ENCODE data around the gene TRMT11. TPM values are rescaled to one million over a fixed set of nuclear protein-coding genes. Genes with fewer than 3 reads are reported as not detected.

The TRMT11 gene
- total RNA-seq, 2 donors from 2014 or later = 29.4 to 35.4 TPM

GRCh38 chr6:125987026-125987617, 782 bp downstream of the TRMT11 start:
- TF ChIP-seq CTCF (conservative IDR thresholded peaks at IDR 0.05) = no peak
- H3K27ac ChIP-seq (ENCODE audit: low read depth, low read length) = no peak overlapping the region
- H3K4me3 Mint-ChIP-seq = no peak overlapping the region

GRCh38 chr6:125988280-125988679, 1.9 kb downstream of the TRMT11 start:
- TF ChIP-seq CTCF (conservative IDR thresholded peaks at IDR 0.05) = no peak
- Mint-ChIP-seq H3K36me3 (ENCODE audit: low read depth) (no peaks in the 10 kb centered on the region), H3K27ac (no peak overlapping the region), H3K9me3 (no peaks in the 10 kb centered on the region), H3K4me1 (peaks cover 13% of the 10 kb centered on the region), H3K4me3 (no peak overlapping the region), H3K27me3 (ENCODE audit: insufficient read depth) (no peaks in the 10 kb centered on the region)
- Histone ChIP-seq H3K27me3 (ENCODE audit: control insufficient read depth, insufficient read depth, low read length, poor library complexity, severe bottlenecking) (no peaks in the 10 kb centered on the region), H3K36me3 (ENCODE audit: control insufficient read depth, insufficient read depth, low read length) (no peaks in the 10 kb centered on the region), H3K4me1 (ENCODE audit: control insufficient read depth, insufficient read depth, low read length) (no peaks in the 10 kb centered on the region), H3K4me3 (ENCODE audit: low read length) (peak overlapping the region; percentile 98), H3K27ac (ENCODE audit: low read depth, low read length) (no peak overlapping the region), H3K9me3 (ENCODE audit: control insufficient read depth, low read length) (no peaks in the 10 kb centered on the region), H3K9ac (ENCODE audit: extremely low read depth, low read length, poor library complexity, severe bottlenecking) (no peak overlapping the region)
- no peak for DNase-seq

More at GRCh38 chr6:125987026-125987617, 782 bp downstream of the TRMT11 start:
- no peak overlapping the region for H3K27ac Mint-ChIP-seq
- Histone ChIP-seq H3K36me3 (ENCODE audit: control insufficient read depth, insufficient read depth, low read length) (no peaks in the 10 kb centered on the region), H3K27me3 (ENCODE audit: control insufficient read depth, insufficient read depth, low read length, poor library complexity, severe bottlenecking) (no peaks in the 10 kb centered on the region), H3K4me3 (ENCODE audit: low read length) (peak overlapping the region; percentile 98), H3K4me1 (ENCODE audit: control insufficient read depth, insufficient read depth, low read length) (no peaks in the 10 kb centered on the region), H3K9me3 (ENCODE audit: control insufficient read depth, low read length) (no peaks in the 10 kb centered on the region), H3K9ac (ENCODE audit: extremely low read depth, low read length, poor library complexity, severe bottlenecking) (peak overlapping the region; percentile 88)
- no peaks in the 10 kb centered on the region for H3K36me3 Mint-ChIP-seq (ENCODE audit: low read depth)
- 7 to 13% methylated on average over 7 to 10 of the region's 10 CpGs for WGBS, 2 experiments (ENCODE audit: insufficient coverage in 1 of 2, insufficient read length in 1 of 2)
- peaks cover 13% of the 10 kb centered on the region for H3K4me1 Mint-ChIP-seq
- DNase-seq = no peak
- H3K27me3 Mint-ChIP-seq (ENCODE audit: insufficient read depth) = no peaks in the 10 kb centered on the region
- no peaks in the 10 kb centered on the region for H3K9me3 Mint-ChIP-seq

- H3K36me3 Mint-ChIP-seq (ENCODE audit: low read depth) = no peaks in the 10 kb centered on the region
- no peak overlapping the region for H3K27ac Mint-ChIP-seq
- DNase-seq = no peak
- TF ChIP-seq CTCF (conservative IDR thresholded peaks at IDR 0.05) = no peak
- Histone ChIP-seq H3K4me3 (ENCODE audit: low read length) (no peak overlapping the region), H3K27ac (ENCODE audit: low read depth, low read length) (no peak overlapping the region), H3K4me1 (ENCODE audit: control insufficient read depth, insufficient read depth, low read length) (no peaks in the 10 kb centered on the region), H3K27me3 (ENCODE audit: control insufficient read depth, insufficient read depth, low read length, poor library complexity, severe bottlenecking) (no peaks in the 10 kb centered on the region), H3K9me3 (ENCODE audit: control insufficient read depth, low read length) (no peaks in the 10 kb centered on the region), H3K36me3 (ENCODE audit: control insufficient read depth, insufficient read depth, low read length) (no peaks in the 10 kb centered on the region), H3K9ac (ENCODE audit: extremely low read depth, low read length, poor library complexity, severe bottlenecking) (no peak overlapping the region)
- WGBS, 2 experiments (ENCODE audit: insufficient coverage in 1 of 2, insufficient read length in 1 of 2) = 79 to 88% methylated on average over 3 of the region's 3 CpGs
- H3K9me3 Mint-ChIP-seq = no peaks in the 10 kb centered on the region
- no peak overlapping the region for H3K4me3 Mint-ChIP-seq
- H3K27me3 Mint-ChIP-seq (ENCODE audit: insufficient read depth) = no peaks in the 10 kb centered on the region
- H3K4me1 Mint-ChIP-seq = peaks cover 13% of the 10 kb centered on the region
Observed at GRCh38 chr6:125989631-125990030, 3.3 kb downstream of the TRMT11 start.
